ENCODE results near the gene SLC35F3. TPM values are rescaled to one million over a fixed set of nuclear protein-coding genes. Genes with fewer than 3 reads are reported as not detected.

SLC35F3 gene
- total RNA-seq, 1 donor from 2014 or later = 2.6 TPM

- Mint-ChIP-seq H3K27me3 (ENCODE audit: low read depth) (peaks cover 30% of the 10 kb centered on the region), H3K9me3 (no peaks in the 10 kb centered on the region), H3K4me1 (peaks cover 5% of the 10 kb centered on the region), H3K4me3 (no peak overlapping the region), H3K27ac (ENCODE audit: unreplicated experiment) (no peak overlapping the region), H3K36me3 (ENCODE audit: low read depth) (no peaks in the 10 kb centered on the region)
- TF ChIP-seq, protein P1, sequence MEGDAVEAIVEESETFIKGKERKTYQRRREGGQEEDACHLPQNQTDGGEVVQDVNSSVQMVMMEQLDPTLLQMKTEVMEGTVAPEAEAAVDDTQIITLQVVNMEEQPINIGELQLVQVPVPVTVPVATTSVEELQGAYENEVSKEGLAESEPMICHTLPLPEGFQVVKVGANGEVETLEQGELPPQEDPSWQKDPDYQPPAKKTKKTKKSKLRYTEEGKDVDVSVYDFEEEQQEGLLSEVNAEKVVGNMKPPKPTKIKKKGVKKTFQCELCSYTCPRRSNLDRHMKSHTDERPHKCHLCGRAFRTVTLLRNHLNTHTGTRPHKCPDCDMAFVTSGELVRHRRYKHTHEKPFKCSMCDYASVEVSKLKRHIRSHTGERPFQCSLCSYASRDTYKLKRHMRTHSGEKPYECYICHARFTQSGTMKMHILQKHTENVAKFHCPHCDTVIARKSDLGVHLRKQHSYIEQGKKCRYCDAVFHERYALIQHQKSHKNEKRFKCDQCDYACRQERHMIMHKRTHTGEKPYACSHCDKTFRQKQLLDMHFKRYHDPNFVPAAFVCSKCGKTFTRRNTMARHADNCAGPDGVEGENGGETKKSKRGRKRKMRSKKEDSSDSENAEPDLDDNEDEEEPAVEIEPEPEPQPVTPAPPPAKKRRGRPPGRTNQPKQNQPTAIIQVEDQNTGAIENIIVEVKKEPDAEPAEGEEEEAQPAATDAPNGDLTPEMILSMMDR (conservative IDR thresholded peaks at IDR 0.05) = no peak
- DNase-seq (ENCODE audit: low read depth, low spot score) = no peak
Measured at GRCh38 chr1:234327577-234328164, 423.2 kb downstream of the SLC35F3 start.

DNA sequence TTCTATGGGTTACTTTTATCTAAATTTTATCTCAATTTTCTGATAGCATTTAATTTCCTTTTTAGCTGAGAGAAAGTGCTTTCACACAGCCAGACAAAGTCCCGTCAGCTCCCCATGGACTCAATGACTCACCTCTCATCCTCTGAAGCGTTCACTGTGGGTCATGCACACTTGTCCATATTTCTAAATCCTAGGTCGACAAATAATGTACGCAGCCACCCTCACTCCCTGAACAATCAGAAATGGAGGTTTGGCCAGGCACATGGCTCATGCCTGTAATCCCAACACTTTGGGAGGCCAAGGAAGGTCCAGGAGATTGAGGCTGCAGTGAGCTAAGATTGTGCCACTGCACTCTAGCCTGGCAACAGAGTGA lies 426.4 kb downstream of the SLC35F3 start:
- DNase-seq (ENCODE audit: low read depth, low spot score) = no peak
- peaks cover 11% of the 10 kb centered on the region for H3K27me3 Mint-ChIP-seq (ENCODE audit: low read depth)

DNA sequence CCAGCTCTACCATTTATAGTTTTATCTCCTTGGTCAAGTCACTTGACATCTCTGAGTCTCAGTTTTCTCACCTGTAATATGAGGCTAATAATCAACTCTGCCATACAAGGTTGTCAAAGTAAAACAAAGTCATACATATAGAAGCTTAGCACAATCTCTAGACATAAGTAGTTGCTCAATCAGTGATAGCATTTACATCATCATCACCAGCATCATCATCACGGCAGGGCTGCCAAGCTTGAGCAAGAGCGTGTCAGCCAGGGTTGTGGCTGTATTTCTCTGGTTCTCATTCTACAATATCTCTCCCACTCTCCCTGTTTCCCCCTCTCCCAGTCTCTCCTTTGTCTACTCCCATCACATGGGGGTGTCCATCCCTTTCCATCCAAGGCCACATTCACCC lies 427.0 kb downstream of the SLC35F3 start:
- H3K27me3 Mint-ChIP-seq (ENCODE audit: low read depth) = peaks cover 4% of the 10 kb centered on the region
- DNase-seq (ENCODE audit: low read depth, low spot score) = no peak
- peaks cover 3% of the 10 kb centered on the region for H3K9me3 Mint-ChIP-seq
- H3K4me3 Mint-ChIP-seq = no peak overlapping the region
- TF ChIP-seq, protein P1 (conservative IDR thresholded peaks at IDR 0.05) = no peak
- H3K27ac Mint-ChIP-seq (ENCODE audit: unreplicated experiment) = no peak overlapping the region
- H3K36me3 Mint-ChIP-seq (ENCODE audit: low read depth) = peaks cover 2% of the 10 kb centered on the region
- peaks cover 4% of the 10 kb centered on the region for H3K4me1 Mint-ChIP-seq

More for the DNA sequence above, 426.4 kb downstream of the SLC35F3 start:
- Mint-ChIP-seq H3K27ac (ENCODE audit: unreplicated experiment) (no peak overlapping the region), H3K9me3 (peaks cover 1% of the 10 kb centered on the region), H3K4me1 (peaks cover 5% of the 10 kb centered on the region), H3K36me3 (ENCODE audit: low read depth) (no peaks in the 10 kb centered on the region), H3K4me3 (no peak overlapping the region)
- TF ChIP-seq, protein P1 (conservative IDR thresholded peaks at IDR 0.05) = no peak

GRCh38 chr1:234336359-234336758 lies 431.9 kb downstream of the SLC35F3 start:
- Mint-ChIP-seq H3K9me3 (peaks cover 19% of the 10 kb centered on the region), H3K4me1 (no peaks in the 10 kb centered on the region), H3K4me3 (no peak overlapping the region), H3K27ac (ENCODE audit: unreplicated experiment) (no peak overlapping the region), H3K36me3 (ENCODE audit: low read depth) (peaks cover 9% of the 10 kb centered on the region), H3K27me3 (ENCODE audit: low read depth) (no peaks in the 10 kb centered on the region)
- TF ChIP-seq, protein P1 (conservative IDR thresholded peaks at IDR 0.05) = no peak
- no peak for DNase-seq (ENCODE audit: low read depth, low spot score)

DNA sequence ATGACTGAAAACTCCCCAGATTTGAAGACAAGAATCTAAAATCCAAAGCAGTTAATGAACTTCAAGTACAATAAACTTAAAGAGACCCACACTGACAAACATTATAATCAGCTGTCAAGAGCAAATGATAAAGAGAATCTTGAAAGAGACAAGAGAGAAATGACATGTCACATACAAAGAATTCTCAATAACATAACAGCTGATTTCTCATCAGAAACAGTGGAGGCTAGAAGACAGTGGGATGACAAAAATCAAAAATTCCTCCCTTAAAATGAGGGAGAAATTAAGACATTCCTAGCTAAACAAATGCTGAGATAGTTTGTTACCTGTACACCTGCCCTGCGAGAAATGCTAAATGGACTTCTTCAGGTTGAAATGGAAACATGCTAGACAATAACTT lies 432.8 kb downstream of the SLC35F3 start:
- peaks cover 9% of the 10 kb centered on the region for H3K36me3 Mint-ChIP-seq (ENCODE audit: low read depth)
- DNase-seq (ENCODE audit: low read depth, low spot score) = no peak
- H3K27ac Mint-ChIP-seq (ENCODE audit: unreplicated experiment) = no peak overlapping the region
- peaks cover 21% of the 10 kb centered on the region for H3K9me3 Mint-ChIP-seq
- TF ChIP-seq, protein P1 (conservative IDR thresholded peaks at IDR 0.05) = no peak
- H3K4me1 Mint-ChIP-seq = no peaks in the 10 kb centered on the region
- no peak overlapping the region for H3K4me3 Mint-ChIP-seq
- no peaks in the 10 kb centered on the region for H3K27me3 Mint-ChIP-seq (ENCODE audit: low read depth)

Measured in neural crest cell (in vitro differentiated cells).